HG03159 (cell line): ENCODE data around the gene SYNPO2L.
"Not testable (repeated sequence)": the region's sequence is repeated elsewhere in the genome, so short reads cannot be mapped to it uniquely, and the experiment has no call there.

ENCODE experiments used
- ATAC-seq: cut with Tn5 transposase; IDR thresholded peaks from one replicate; pipeline ENCODE4 v1.9.1; 2021; ENCODE audit warnings: mild to moderate bottlenecking, moderate library complexity; ENCODE audit not compliant: unreplicated experiment

SYNPO2L gene

DNA sequence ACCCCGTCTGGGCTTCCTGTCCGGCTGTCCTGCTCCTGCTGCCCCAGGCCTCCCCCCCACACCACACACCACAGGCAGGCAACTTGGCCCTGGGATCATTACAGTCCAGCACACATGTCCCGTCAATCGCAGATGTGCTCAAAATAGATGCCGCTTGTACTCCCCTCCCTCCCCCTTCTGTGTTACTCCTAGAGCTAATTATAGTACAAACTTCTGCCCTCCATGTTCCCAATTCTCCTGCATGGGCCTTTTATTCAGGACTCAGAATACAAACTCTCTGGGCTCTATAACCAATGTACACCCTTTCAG lies at the start of gene SYNPO2L:
SYNPO2L (minus strand) TSS at position 40 of the 309 bp plus-strand sequence. CDS start 107 bp downstream, outside the sequence.
- no peak for ATAC-seq

GRCh38 chr10:73703924-73704323 lies 48.1 kb upstream of the SYNPO2L start:
- ATAC-seq, result not testable (repeated sequence)

GRCh38 chr10:73698819-73699218 lies 43.0 kb upstream of the SYNPO2L start:
- ATAC-seq, result not testable (repeated sequence)

DNA sequence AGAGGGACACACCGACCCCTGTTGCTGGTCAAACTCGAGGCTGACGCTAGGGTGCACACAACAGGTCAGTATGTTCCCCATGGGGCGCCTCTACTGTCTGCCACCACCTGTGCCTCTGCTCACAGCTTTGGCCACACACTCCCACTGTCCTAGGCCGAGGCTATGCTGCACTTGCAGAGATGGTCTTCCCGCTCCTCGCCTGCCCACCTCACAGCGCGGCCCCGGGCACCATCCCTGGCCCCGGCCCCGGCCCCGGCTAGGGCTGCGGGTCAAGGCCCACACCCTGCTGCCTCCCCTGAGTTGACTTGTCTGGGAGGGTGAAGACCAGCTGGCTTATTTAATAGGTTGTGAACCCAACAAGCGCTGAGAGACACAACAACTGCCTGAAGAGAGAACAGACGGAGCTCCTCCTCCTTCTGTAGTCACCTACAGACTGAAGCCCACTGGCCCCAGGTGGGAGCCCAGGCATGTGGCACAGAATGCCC lies 41.9 kb upstream of the SYNPO2L start, which contains the start of gene AGAP5:
AGAP5 (minus strand) TSS at position 435 of the 485 bp plus-strand sequence; CDS start at position 81, 354 bp downstream.
- not testable (repeated sequence) for ATAC-seq

DNA sequence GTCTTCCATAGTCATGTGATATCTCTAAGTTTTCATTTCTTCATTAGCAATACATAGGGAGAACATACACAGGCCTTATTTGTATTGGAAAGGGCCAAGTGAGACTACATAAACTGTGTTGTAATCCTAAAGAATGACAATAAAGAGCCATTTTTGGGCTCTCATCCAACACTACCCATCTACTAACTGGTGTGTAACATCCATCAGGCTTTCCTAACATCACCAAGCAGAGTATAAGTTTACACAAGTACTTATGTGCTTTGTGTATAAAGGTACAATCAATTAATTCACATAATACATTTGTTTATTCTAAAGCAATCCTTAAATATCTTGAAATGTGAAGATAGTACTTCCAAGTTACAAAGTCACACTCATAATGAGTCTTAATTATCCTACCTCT lies 39.5 kb upstream of the SYNPO2L start:
- not testable (repeated sequence) for ATAC-seq

DNA sequence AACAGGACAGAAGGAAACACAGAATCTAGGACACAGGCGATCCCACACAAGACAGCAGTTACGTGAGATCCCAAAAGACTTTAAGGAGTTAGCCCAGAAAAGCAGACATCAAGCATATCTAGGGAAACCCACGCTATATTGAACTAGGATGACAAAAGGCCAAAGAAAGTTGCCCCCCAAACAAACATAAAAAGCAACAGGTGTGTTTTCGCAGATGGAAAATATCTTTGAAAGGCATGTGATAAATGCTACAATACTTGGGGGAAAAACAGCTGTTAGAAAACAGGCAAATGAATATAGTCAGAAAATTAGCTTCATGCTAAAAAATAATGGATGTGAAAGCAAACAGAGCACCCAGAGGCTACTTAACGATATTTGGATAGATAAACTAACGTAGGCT lies 34.9 kb upstream of the SYNPO2L start:
- ATAC-seq, result not testable (repeated sequence)

- ATAC-seq, result not testable (repeated sequence)
Observed at GRCh38 chr10:73689596-73689995, 33.8 kb upstream of the SYNPO2L start.

DNA sequence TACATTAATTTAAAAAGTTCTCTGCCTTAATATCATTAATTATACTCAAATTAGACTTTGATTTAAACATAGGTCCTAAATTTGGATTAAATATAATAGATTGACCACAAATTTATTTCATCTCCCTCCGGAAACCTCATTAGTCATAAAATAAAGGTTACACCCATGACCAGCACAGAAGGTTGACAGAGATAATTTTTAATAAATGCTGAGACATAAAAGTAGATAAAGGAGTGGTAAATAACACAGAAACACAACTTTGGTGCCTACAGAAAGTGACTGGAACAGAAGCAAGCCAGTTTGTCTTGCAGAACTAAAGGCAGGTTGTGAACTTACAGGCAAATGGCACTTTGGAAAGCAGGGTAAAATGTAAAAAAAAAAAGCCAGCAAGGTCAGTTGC lies 31.8 kb upstream of the SYNPO2L start:
- ATAC-seq, result not testable (repeated sequence)

- not testable (repeated sequence) for ATAC-seq
Observed at GRCh38 chr10:73674546-73674945, 18.7 kb upstream of the SYNPO2L start.

GRCh38 chr10:73668378-73668777 lies 12.5 kb upstream of the SYNPO2L start:
- ATAC-seq, result not testable (repeated sequence)

DNA sequence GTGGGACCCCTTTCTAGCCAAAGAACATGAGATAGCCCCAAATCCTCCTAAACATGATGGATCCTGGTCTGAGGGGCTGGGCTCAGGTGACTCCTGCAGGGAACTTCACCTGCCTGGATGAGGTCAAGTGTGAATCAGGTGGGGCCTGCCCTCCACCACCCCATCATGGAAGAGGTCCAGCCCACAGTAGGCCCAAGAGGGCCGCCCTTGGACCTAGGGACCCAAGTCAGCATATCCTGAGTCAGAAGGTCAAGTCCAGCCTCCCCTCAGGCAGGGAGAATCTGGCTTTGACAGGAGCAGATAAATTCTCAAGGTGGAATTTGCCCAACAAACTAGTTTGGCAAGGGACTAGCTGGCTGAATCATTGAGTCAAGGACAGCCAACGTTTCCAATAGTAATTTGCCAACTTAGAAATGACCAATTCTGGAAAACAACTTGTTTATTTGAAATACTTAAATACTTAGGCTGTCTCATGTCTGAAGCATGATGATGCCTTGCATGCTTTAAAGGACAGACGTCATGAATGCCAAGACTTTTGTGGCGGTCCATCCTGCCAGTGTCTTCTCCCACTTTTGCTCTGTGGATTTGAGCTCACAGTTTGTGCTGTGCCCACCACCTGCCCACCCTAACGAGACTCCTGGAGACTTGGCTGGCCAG lies 10.5 kb upstream of the SYNPO2L start:
- ATAC-seq, result not testable (repeated sequence)

DNA sequence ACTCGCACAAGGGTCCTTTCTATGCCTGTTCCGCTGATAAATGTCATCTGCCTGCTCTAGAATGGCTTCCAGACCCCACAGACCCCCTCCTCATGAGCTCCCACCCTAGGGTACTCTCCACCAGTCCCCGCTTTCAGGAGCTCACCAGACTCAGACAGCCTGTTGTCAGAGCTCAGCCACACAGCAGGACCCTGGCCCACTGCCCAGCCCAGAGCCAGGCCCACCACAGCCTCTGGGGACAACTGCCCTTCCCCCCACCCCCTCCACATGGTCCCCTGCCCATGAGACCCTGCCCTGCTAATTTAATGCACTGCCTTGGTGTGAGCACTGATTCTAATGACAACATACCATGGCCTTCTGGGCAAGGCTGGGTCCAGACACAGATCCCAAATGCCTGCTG lies 9.8 kb upstream of the SYNPO2L start:
- not testable (repeated sequence) for ATAC-seq

GRCh38 chr10:73664156-73665040 lies 8.6 kb upstream of the SYNPO2L start:
- not testable (repeated sequence) for ATAC-seq

GRCh38 chr10:73663621-73664020 lies 7.8 kb upstream of the SYNPO2L start:
- ATAC-seq, result not testable (repeated sequence)

GRCh38 chr10:73662705-73663104 lies 6.9 kb upstream of the SYNPO2L start:
- not testable (repeated sequence) for ATAC-seq

- no peak for ATAC-seq
Observed at GRCh38 chr10:73655257-73655989, 406 bp downstream of the SYNPO2L start.

DNA sequence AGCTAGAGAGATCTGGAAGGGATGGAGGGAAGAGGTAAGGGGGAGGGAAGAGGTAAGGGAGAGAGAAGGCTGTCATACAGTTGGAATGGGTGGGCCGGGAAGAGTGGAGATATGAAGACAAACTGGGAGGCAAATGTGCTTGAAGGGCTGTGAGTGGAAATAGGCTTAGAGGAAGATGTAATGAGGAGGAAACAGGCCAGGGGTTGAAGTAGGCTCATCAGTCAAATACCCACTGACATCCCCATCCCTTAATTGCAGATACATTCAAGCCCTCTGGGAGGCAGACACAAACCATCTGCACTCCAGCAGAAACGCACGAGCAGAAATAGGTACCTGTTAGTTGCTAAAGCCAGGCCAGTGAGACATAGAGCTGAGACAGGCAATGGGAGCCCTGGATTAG lies 2.1 kb downstream of the SYNPO2L start:
- ATAC-seq, result no peak

DNA sequence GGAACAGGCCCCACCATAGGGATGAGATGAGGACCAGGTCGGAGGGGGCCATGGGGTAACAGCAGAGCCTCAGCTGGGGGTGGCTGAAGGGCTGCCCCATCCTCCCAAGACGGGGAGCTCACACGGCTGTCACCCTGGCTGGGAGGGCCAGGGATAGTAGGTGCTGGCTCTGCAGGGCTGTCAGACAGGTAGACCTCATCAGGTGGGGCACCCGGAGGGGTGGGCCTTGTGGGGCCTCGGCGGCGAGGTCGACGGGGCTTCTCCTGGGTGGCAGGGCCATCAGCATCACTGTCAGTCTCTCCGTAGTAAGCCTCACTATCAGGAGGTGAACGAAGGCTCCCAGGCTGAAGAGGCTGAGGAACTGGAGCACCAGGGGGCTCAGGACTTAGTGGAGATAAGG lies 2.6 kb downstream of the SYNPO2L start:
- ATAC-seq, result no peak

DNA sequence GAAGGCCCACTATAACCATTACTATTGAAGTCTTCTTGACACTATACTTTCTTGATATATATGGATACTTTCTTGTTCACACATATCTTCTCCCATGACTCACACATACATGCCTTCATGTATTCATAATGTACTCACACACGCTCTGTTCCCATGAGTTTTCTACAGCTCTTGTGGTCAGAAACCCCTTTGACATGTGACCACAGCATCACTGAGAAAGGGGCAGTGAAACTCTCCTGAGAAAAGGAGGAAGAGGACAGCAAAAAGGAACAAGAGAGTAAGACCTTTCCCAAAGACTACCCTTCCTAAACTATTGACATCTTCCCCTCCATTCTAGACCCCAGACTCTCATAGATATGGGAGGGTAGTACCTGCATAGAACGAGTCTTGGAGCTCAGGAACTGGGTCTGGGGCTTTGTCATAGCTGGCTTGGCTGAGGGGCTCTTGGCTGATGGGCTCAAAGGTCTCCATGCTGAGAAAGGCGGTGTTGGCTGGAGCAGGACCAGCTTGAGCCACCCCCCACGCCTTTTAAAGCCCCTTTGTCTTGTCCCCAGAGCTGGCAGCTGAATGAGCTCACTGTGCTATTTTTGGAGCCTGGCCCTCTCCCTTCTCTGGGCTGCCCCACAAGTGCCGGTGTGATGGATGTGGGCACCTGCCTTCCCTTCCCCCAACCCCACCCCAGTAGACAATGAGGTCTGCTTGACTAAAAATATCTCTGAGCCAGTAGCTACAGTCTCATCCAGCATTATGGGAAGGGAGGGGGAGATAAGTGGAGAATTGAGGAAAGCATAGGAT lies 5.1 kb downstream of the SYNPO2L start:
- ATAC-seq, result no peak

- ATAC-seq, result no peak
Observed at GRCh38 chr10:73649876-73650536, 5.8 kb downstream of the SYNPO2L start.
